HG02623 (cell line): ENCODE results near the gene BRD3.

Source experiments
- ATAC-seq: cut with Tn5 transposase; IDR thresholded peaks from one replicate; pipeline ENCODE4 v1.9.1; 2021; ENCODE audit warnings: moderate library complexity; ENCODE audit not compliant: unreplicated experiment

BRD3 gene

DNA sequence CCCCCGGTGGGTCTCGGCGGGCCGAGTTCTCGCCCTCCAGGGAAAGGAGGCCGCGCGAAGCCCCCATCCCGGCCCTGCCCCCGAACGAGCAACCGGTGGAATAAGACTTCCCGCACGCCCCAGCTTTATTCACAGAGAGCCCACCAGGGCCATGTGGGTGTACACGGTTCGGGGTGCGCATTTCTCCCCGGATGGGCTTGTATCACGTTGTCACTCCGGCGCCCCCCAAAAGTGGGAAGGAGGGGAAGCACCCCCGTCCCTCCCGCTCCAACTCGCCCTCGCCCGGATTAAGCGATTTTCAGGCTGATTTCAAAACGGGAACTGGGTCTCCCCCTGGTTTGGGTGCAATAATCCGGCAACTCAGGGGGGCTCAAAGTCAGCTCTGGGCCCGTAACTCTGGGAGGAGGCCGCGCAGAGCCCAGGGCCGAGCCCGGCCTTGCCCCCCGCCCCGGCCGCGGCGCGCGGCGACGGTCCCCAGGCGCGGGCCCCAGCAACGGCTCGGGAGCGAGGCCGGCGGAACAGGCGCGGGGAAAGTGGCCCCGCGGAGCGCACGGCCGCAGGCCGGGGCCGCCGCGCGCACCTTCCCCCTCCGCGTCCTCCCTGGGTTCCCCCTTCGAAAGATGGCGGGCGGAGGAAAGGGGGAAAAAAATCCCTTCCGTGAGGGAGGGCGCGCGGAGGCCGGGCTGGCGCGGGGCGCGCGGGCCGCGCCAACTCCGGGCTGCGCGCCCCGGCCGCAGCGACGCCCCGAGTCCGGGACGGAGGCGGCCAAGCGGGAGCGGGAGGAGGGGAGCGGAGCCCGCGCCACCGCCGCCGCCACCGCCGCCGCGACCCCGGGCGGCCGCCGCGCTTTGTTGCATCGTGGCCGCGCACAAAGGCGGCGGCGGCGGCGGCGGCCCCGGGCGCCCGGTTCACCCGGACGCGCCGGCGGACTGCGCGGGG lies 644 bp downstream of the BRD3 start:
- ATAC-seq, result peak; percentile 7

DNA sequence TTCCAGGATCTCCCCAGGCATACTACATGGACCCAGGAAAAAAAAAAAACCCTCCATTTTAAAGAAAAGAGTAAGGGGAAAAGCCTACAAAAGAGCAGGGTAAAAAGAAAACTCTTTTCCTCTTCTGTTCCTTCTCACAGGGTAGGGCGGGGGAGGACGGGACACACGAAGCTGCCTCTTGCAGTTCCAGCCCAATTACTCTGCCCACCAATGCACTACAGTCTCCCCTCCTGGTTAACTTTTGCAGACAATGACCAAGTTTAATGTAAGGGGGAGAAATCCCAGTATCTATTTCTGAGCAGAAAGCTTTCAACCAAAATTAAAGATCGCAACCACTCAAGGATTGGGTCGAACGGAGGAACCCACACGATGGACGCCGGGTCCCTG lies 1.3 kb downstream of the BRD3 start:
- ATAC-seq, result no peak

DNA sequence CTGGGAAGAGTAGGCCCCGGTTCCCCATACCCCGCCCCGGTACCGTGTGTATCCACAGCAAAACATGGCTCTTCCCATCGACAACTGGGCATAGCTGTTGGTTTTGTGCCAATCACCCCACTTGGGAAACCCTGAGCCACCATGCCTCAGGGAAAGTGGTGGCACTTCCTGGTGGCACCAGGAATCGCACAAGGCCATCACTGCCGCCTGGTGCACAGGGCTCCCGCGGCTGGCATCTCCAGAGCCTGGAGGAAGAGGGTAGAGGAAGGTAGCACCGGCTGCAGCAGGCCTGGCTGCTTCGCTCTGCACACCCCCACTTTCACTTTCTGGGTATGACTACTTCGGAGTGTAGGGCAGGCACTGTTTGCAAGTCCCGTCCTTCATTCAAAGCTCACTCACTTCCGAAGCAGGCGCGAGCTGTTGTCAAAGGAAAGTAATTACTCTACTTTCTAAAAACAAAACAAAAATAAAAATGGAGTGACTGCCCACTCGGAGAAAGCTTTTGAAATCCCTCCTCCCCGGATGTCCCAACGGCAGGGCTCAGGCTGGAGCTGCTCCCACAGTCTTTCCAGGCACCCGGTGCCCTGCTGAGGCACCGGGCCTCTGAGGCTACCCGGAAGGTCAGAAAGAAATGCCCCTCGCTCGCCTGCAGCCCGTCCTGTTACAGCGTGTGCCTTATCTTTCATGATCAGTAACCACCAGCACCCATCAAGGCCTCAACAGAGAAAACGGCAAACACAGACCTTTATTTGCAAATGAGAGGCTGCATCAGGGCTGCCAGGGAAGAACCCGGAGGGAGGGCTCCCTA lies 2.0 kb downstream of the BRD3 start:
- ATAC-seq, result no peak

DNA sequence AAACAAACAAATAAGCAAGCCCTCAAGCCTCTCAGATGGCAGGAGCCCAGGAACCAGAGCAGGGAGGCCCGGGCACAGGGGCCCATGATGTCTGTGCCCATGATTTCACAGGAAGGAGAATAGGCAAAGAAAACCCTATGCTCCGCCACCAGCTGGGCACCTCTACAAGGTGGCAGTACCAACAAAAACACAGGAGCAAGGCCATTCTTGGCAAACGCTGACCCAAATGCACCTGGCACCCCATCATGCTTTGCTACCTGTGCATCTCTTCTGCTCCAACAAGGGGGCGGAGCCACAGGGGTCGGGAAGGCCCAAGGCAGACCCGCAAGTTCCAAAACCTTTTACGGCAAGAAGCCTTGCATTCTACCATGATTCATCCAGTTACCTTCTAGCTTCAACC lies 3.1 kb downstream of the BRD3 start:
- no peak for ATAC-seq

DNA sequence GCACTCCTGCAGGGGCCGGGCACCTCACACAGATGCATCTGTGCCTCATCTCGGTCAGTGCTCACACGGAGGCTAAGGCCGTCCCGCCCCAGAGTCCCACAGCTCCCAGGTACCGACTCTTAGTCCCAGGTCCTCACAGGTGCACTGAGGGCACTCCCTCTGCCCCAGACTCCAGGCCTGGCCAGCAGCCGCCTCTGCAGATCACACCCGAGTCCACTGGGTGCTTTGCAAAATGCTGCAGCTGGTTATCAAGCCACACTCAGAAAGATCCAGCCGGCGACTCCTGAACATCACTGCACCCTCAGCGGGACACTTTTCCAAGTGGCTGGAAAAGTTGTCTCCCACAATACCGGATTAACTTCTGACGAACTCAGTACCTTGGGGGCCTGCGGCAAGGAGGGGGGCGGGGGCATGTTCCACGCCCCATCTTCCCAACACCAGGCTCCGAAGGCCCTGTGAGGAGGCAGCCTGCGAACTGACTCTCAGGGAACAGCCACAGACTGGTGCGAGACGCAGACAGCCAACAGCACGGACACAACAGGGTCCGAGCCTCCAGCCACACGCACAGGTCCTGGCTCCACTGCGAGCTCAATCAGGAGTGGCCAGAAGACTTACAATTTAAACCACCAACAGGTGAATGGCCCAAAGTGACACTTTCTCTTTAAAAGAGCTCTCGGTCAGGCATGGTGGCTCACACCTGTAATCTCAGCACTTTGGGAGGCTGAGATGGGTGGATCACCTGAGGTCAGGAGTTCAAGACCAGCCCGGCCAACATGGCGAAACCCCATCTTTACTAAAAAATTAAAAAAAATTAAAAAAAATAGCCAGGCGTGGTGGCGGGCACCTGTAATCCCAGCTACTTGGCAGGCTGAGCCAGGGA lies 4.0 kb downstream of the BRD3 start:
- ATAC-seq, result no peak

DNA sequence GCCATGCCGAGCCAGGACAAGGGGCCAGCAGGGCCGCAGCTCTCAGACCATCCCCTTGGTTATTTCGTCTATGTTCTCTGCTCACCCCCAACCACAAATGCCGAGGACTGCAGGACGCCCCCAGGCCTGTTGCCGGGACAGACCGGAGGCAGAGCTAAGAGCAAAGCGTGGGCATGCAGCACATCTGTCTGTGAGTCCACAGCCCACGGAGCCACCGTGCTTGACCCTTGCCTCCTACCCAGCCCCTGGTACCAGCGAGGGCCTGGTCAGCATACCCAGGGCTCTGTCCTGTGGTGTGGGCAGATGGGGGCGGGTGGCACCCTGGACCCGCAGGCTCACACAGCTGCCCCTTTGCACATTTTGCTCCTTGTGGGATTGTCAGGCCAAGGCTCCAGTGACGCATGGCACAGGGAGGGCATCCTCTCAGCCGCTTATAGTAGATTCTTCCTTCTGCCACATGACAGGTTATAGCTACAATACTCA lies 4.7 kb downstream of the BRD3 start:
- no peak for ATAC-seq

DNA sequence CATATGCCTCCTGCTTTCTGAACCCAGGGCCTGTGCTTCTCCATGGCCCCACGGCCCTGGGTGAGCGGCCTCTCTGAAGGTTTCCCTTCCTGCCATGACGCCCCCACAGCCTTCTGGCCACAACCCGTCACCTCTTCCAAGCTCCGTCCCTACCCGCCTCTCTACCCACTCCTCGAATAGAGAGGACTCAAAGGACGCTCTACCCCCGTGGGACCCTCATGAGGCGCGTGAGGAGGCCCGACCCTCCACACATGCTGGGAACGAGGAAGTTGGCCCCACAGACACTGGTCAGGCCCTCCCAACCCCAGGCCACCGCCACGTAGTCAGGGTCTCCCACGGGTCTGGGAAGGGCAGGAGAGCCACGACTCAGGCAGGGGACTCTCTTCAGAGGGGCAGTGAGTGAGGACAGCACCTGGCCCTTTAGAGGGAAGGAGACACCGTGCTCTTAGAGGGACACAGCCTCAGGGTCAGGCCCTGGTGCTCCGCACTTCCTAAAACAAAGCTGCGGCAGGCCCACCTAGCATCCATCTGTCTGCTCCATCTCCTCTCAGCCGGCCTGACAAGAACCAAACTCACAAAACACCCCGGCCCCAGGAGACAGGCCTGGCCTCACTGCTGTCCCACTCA lies 5.3 kb downstream of the BRD3 start:
- no peak for ATAC-seq

DNA sequence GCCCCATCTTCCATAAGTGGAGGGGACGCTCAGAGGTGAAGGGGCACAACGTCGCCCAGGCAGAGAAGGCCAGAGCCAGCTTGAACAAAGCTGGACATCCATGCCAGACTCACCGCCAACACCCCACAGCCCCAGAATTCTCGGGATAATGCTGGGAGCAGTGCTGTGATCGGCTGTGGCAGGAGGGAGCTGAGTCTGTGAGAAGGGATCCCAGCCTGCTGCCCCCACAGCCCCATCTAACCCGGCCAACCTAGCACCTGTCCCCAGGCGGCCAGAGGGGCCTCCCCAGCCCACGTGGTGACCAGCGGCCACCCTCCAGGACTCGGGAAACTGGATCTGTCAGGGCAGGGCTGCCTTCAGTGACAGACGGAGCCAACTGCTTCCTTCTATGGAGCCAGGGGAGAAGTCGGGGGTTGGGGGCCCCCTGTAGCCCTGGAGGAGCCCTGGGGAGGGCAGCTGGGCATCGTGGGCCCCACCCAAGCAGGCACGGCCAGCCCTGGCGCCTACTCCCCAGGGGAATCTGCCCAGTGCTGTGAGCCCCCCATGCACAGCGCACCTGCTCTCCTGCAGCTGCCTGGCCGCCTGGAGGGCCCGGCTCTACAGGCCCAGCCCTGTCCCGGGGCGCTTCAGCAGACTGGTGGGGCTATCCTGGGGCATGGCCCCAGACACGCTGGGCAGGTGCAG lies 6.0 kb downstream of the BRD3 start:
- ATAC-seq, result no peak

DNA sequence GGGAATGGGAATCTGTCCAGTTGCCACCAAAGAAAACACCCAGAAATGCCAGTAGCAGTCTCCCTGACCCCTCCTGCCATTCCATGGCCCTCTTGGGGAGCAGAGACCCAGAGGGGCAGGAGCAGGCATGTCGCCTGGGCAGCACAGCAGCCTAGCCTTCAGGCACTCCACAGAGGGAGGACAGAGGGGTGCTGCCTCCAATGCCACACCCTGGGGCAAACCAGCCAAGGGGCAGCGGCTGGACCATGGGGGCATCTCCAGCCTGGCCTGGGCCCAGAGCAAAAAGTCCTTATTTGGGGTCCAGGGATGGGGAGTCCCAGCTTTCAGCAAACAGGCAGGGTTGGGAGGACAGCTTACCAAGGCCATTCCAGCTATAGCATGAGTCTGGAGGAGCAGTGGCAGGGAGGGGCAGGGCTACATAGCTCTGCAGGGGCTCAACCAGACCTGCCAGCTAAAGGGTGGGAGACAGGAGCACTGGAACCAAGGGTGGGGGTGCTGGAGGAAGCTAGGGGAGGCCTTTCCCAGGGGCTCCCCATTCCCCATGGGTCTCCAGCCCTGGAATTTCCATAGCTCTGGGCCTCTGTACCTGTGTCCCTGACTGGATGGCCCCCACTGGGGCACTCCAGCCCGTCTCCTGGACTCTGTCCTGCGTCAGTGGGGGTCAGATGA lies 6.7 kb downstream of the BRD3 start:
- no peak for ATAC-seq

DNA sequence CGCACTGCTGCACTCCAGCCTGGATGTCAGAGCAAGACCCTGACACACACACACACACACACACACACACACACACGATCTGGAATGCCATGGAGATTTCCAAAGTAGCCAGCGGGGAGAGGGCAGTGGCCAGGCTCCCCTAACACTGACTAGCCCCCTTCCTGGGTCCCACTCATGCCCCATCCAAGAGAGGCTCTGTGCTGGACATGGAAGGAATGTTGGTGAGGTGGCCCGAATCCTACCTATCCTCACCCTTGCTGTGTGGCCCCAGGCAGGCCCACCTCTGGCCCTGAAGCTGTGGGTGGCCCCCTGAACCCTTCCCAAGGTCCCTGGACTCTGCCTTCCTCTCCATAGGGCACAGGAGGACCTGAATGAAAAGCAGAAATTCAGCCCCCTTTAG lies 7.3 kb downstream of the BRD3 start:
- ATAC-seq, result no peak

DNA sequence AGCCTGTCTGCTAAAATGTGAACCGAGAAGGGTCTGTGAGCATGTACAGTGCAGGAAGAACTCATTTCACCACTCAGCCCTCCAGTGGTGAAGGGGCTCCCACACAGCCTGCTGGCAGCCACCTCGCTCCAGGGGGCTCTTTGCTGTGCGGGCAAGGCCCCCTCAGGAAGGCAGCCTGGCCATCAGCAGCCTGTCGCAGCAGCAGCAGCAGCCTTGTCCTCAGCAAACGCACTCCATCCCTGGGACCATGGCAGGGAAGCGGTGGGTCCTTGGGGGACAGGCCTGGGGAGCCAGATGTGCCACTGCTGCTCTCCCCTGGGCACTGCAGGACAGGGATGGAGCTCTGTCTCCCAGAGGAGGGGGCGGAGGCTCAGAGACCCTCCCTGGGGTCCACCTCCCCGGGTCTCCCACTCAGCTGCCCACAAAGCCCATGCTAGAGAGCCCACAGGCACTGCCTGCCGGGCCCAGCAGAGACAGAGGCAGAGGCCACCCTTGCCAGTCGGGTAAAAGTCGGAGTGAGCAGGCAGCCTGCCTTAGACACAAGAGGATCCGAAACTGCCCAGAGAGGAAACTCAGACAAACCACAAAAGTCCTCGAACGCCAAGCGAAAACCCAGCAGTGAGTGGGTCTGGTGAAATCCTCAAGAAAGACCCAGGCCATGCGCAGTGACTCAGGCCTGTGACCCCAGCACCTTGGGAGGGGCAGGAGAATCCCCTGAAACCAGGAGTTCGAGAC lies 8.0 kb downstream of the BRD3 start:
- peak; percentile 82 for ATAC-seq

DNA sequence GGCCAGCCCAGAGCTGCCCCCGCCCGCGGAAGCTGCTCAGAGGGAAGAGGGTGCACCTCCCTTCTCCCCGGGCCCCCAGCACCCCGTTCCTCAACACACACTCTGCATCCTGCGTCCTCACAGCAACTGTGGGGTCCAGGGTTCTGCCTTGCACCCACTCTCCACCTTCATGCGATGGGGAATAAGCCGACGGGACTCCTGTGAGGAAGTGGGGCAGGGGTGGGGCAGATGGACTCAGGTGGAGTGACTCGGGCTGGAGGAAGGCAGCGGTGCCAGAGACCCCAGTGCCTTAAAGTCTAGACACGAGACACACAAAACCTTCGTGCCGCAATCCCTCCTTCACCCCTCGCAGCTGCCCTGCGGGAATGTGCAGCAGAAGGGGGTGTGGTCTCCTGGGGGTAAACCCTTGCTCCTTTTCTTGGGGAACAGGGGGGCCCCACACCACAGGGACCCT lies 8.6 kb downstream of the BRD3 start:
- no peak for ATAC-seq

DNA sequence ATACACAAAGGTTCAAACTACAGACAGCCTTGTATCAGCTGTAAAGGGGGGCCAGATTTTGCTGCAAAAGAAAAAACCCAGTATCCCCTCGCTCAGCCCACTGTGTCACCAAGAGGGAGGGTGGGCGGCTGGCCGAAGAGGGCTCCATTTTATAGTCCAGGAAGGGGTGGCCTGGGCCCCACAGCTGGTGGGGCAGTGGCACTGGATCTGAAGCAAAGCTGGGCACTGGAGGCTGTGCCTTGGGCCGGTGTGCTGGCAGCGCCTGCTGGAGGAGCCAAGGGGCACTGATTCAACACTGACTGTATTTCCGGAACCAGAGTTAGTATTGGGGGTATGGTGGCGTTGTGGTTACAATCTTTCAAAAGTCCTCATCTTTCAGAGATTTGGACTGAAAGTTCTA lies 9.1 kb downstream of the BRD3 start:
- no peak for ATAC-seq

DNA sequence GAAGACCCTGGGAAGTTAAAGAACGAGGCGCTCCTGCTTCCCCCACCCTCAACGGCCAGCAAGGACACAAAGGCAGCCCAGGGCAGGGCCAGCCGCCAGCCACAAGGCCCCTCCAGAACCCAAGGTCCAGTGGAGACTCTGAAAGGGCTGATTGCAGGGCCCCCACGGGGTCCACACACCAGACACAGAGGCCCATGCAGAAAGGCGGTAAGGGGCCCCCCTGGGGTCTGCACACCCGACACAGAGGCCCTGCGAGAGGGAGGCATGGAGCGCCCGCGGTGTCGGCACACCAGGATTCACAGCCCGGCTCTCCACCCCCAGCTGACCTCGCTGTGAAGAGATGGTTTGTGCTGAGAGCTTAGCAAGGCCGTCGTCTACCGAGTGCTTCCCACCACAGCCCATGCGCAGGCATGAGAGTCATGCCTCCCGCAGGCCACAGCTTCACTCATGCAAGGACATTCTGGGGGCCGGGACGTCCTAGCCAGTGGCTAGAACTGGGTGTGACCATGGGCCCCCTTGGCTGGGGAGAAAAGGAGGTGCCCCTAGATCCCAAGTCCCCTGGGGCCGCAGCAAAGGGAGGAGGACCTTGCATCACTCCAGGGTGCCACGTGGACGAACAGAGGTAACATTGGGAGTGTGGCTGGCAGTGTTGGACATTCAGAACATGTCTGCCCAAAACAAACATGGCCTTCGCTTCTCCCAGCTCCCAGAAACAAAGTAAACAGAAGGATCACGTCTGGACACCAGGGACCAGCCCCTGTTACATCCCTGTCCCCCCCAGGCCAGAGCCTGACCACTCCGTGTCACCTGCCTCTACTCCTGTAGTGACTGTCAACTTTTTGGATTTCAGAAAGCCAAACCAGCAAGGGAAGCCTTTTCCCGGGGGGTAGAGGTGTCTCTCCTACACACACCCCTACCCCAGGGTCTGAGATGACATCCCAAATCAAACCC lies 9.8 kb downstream of the BRD3 start:
- ATAC-seq, result no peak

DNA sequence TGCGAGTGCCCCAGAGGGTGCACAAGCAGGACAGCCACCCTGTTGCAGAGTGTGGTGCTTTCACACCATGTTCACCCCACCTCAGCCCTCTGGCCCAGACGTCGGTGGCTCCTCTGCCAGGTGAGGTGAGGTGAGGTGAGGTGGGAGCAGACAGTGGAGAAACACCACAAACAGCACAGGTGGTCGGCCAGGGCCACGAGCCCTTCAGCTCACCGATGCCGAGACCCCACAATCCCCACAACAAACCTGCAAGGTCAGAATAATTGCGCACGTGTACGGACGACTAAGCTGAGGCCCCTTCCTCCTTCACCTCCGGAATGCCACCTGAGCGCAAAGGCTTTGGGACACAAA lies 10.5 kb downstream of the BRD3 start:
- no peak for ATAC-seq

DNA sequence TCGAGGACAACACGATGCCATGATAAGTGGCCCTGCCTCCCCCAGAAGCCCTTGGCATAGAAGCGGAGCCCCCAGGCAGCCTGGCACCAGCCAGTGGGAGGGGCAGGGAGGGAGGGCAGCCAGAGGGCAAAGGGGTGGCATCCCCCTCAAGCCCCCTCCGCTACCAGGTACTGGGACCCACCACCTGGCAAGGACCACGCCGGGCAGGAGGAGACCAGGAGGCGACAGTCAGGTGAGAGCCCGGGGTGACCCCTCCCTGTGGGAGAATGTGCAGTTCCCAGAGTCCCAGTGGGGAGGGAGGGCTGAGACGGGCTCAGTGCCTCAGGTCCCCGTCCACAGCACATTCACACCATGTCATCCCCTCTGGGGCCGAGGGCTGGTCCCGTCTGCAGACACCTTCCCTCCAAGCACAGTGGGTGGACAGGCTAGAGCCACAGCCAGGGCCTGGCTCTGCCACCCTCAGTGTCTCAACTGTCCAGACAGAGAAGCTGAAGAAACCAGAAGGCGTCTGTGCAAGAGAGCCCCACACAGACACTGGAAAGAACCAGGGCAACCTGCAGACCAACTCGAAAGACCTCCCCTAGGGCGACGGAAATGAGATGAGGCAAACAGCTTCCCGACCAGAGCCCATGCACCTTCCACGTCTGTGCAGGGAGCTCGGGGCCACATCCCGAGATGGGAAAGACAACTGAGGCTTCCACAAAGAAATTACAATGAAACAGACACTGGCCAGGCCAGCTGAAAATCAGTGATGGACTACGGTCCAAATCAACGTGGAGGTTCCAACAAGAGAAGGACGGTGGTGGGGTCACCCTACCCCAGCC lies 11.1 kb downstream of the BRD3 start:
- ATAC-seq, result no peak

DNA sequence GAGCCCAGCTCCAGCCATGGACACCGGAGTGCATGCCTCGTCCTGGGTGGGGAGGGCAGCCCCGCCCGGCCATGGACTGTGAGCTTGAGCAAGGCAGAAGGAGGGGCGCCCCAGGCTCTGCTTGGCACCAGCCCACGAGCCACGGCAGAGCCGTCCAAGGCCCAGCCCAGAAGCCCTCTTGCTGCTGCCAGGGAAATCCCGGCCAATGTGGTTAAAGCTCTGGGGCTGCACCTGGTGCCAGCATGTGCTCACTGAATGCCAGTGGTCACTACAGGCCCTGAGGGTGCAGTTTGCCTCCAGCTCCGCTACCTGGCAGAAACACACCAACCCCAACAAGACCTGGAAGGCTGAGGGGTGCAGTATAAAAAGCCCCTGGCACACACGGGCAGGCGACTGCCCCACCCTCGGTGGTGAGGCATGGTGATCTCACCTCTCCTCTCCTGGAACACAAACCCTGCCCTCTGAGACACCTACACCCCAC lies 11.8 kb downstream of the BRD3 start:
- no peak for ATAC-seq
